SK-N-SH treated with all-trans-retinoic acid at 6 μM for 48 hours (cell line): Measurements from ENCODE around the gene TRDMT1.

Source experiments
- ARNTL ChIP-seq: fragments of 450-650 bp; formaldehyde crosslinking; IDR thresholded peaks from 2 replicates; pipeline ENCODE4 v1.5.0; 2020; ENCODE audit warnings: low read depth, mild to moderate bottlenecking, moderate library complexity, borderline replicate concordance
- ESRRG ChIP-seq: fragments of 250-450 bp; sonication (Bioruptor Pico); IDR thresholded peaks from 2 replicates; pipeline ENCODE4 v1.6.1; 2021; ENCODE audit warnings: mild to moderate bottlenecking
- ISL1 ChIP-seq: fragments of 250-450 bp; sonication (Bioruptor Pico); IDR thresholded peaks from 2 replicates; pipeline ENCODE4 v2.1.2; 2022; ENCODE audit warnings: mild to moderate bottlenecking, moderate library complexity
- OSR1 ChIP-seq: fragments of 250-450 bp; sonication (Bioruptor Pico); IDR thresholded peaks from 2 replicates; pipeline ENCODE4 v1.8.0; 2022; ENCODE audit warnings: moderate library complexity, mild to moderate bottlenecking, inconsistent platforms
- PATZ1 ChIP-seq: fragments of 250-450 bp; sonication (Bioruptor Pico); IDR thresholded peaks from 2 replicates; pipeline ENCODE4 v1.8.0; 2020; ENCODE audit warnings: mild to moderate bottlenecking, moderate library complexity, borderline replicate concordance
- POU6F1 ChIP-seq: fragments of 250-450 bp; sonication (Bioruptor Pico); IDR thresholded peaks from 2 replicates; pipeline ENCODE4 v1.8.0; 2021; ENCODE audit warnings: low read depth, mild to moderate bottlenecking, moderate library complexity, borderline replicate concordance
- TSHZ2 ChIP-seq: fragments of 250-450 bp; sonication (Bioruptor Pico); IDR thresholded peaks from 2 replicates; pipeline ENCODE4 v1.5.0; 2020; ENCODE audit warnings: mild to moderate bottlenecking, moderate library complexity
- ZFP30 ChIP-seq: fragments of 450-650 bp; formaldehyde crosslinking; IDR thresholded peaks from 2 replicates; pipeline ENCODE4 v1.5.0; 2022; ENCODE audit warnings: mild to moderate bottlenecking, moderate library complexity
- ZNF8 ChIP-seq: fragments of 450-650 bp; formaldehyde crosslinking; IDR thresholded peaks from 2 replicates; pipeline ENCODE4 v1.5.0; 2020; ENCODE audit warnings: mild to moderate bottlenecking, moderate library complexity
- TF ChIP-seq, protein P1 (sequence below): fragments of 250-450 bp; sonication (Bioruptor Pico); IDR thresholded peaks from 2 replicates; pipeline ENCODE4 v1.5.1; 2020; ENCODE audit warnings: low read depth, mild to moderate bottlenecking, moderate library complexity

DNA sequence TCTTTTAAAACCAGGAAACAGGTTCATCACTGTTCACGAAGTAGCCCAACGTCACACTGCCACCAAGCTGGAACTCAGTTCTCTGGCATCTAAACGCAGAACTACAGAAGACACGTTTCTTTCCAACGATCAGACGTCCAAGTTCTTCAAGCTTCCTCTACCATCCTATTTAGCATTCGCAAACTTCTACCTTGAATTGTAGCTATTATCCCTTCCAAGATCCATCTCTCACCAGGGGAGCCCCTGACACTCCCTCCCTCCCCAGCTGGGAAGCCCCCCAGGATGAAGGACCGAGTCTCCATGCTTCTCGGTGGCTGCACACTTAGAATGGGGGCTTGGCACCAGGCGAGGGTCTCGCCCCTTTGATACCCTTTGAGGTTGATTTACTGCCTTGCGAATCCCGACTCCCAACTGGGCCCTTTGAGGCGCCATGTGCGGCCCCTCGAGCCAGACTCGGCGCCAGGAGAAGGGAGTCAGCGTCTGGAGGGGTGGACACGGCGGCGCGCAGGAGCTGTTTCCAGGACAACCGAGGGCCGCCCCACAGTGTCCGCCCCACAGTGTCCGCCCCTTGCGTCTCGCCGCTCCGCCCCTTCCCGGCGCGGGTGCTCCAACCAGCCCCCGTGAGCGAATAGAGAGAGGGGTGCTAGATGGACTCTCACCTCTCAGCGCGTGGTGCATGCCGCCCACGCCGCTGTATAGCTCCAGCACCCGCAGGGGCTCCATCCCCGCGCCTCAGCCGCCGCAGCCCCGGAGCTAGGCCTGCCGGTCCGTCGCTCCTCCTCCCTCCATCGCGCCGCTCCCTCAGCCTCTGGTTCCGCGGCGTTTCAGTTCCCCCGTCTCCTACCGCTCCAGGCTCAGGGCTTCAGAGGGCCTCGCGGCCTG is at the start of gene TRDMT1:
- TF ChIP-seq ZFP30 = no peak
- TF ChIP-seq OSR1 (CRISPR knock-in tag) = no peak
- TF ChIP-seq ARNTL (CRISPR knock-in tag) = no peak
- peak; percentile 86 for TF ChIP-seq TSHZ2 (CRISPR knock-in tag)
- TF ChIP-seq PATZ1 = peak; percentile 84; the same call in 1 of the 2 replicates
- TF ChIP-seq ESRRG = no peak
- TF ChIP-seq ZNF8 = 0 out of 2 replicates have a peak, but pooled peaks have one; percentile 40
- no peak for TF ChIP-seq ISL1 (CRISPR knock-in tag)
- TF ChIP-seq POU6F1 (CRISPR knock-in tag) = no peak
- TF ChIP-seq, protein P1, sequence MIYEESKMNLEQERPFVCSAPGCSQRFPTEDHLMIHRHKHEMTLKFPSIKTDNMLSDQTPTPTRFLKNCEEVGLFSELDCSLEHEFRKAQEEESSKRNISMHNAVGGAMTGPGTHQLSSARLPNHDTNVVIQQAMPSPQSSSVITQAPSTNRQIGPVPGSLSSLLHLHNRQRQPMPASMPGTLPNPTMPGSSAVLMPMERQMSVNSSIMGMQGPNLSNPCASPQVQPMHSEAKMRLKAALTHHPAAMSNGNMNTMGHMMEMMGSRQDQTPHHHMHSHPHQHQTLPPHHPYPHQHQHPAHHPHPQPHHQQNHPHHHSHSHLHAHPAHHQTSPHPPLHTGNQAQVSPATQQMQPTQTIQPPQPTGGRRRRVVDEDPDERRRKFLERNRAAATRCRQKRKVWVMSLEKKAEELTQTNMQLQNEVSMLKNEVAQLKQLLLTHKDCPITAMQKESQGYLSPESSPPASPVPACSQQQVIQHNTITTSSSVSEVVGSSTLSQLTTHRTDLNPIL (CRISPR knock-in tag) = no peak
